ENCODE measurements around the gene PGGHG. TPM values are rescaled to one million over a fixed set of nuclear protein-coding genes. Genes with fewer than 3 reads are reported as not detected.
A peak's percentile ranks its signal among the peaks of the same experiment; 100 is the strongest.

The PGGHG gene
- total and polyA plus RNA-seq, 2 of the 13 experiments (the other 11 are each of a cell fraction or from before 2014, with no cell fraction given), result 5.9 to 14.8 TPM

DNA sequence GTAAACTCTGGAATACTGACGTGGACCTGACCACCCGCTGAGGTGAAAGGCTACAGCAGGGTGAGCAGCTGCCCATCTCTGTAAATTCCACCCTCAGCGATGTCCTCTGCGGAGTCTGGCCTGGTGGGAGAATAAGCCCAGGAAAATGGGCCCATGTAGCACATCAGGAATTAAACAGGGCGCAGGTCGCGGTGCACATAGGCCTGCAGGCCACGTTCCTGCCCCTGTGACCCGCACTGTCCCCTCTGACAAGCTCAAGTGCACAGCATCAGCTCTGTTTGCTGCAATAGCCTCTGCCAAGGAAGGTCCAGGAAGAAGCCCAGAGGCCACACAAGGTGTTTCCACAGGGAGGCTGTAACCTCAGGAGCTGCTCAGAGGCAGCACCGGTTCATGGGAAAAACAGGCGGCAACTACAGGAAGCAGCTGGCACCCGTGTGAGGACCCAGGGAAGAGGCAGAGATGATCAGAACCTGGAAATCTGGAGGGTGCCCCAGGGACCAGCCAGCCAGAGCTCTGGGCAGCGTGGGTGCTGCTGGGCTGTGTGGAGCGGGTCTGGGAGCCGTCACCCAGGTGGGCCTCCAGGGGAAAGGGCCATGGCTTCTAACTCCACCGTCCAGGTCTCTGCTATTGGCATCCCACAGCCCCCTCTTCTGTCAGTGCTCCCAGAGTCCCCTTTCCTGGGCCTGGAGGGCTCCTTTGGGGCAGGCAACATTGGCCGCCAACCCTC, 17.9 kb downstream of the PGGHG start (continued):
- TF ChIP-seq NFKB2 (CRISPR knock-in tag; IDR thresholded peaks at IDR 0.05; ENCODE audit: borderline replicate concordance) (peak; percentile 42; the same call in 1 of the 2 replicates), ZSCAN31 (CRISPR knock-in tag; IDR thresholded peaks at IDR 0.05; ENCODE audit: low read depth) (no peak), ELF1 (CRISPR knock-in tag; IDR thresholded peaks at IDR 0.05) (0 out of 2 replicates have a peak, but pooled peaks have one; percentile 14), MTA3 (CRISPR knock-in tag; IDR thresholded peaks at IDR 0.05) (no peak), ZNF30 (CRISPR knock-in tag; IDR thresholded peaks at IDR 0.05) (no peak), ZFY (CRISPR knock-in tag; IDR thresholded peaks at IDR 0.05) (peak; percentile 35; the same call in 1 of the 2 replicates), PCBP1 (IDR thresholded peaks at IDR 0.05; ENCODE audit: borderline replicate concordance, low read depth, low read length) (no peak), ZBTB33 (CRISPR knock-in tag; IDR thresholded peaks at IDR 0.05) (0 out of 2 replicates have a peak, but pooled peaks have one; percentile 6), RARA (CRISPR knock-in tag; IDR thresholded peaks at IDR 0.05) (peak; percentile 56), HNRNPL (IDR thresholded peaks at IDR 0.05; ENCODE audit: low read depth, low read length) (0 out of 2 replicates have a peak, but pooled peaks have one; percentile 15), ZNF33B (CRISPR knock-in tag; IDR thresholded peaks at IDR 0.05) (no peak), PRPF4 (IDR thresholded peaks at IDR 0.05; ENCODE audit: low read depth, low read length, poor library complexity, severe bottlenecking) (peak; percentile 40), ZFP90 (CRISPR knock-in tag; IDR thresholded peaks at IDR 0.05; ENCODE audit: borderline replicate concordance) (no peak), ZNF460 (CRISPR knock-in tag; IDR thresholded peaks at IDR 0.05; ENCODE audit: borderline replicate concordance) (no peak), CCDC6 (CRISPR knock-in tag; IDR thresholded peaks at IDR 0.05) (no peak), NR2F6 (IDR thresholded peaks at IDR 0.05) (no peak), NR2F6 (CRISPR knock-in tag; IDR thresholded peaks at IDR 0.05) (peak; percentile 24; the same call in 1 of the 2 replicates), ZNF850 (CRISPR knock-in tag; conservative IDR thresholded peaks at IDR 0.05) (no peak), TBX3 (IDR thresholded peaks at IDR 0.05; ENCODE audit: borderline replicate concordance) (no peak), ATF1 (CRISPR knock-in tag; IDR thresholded peaks at IDR 0.05) (no peak), MLX (CRISPR knock-in tag; IDR thresholded peaks at IDR 0.05) (no peak), ZNF564 (CRISPR knock-in tag; IDR thresholded peaks at IDR 0.05) (no peak)
- TF ChIP-seq, protein P1, sequence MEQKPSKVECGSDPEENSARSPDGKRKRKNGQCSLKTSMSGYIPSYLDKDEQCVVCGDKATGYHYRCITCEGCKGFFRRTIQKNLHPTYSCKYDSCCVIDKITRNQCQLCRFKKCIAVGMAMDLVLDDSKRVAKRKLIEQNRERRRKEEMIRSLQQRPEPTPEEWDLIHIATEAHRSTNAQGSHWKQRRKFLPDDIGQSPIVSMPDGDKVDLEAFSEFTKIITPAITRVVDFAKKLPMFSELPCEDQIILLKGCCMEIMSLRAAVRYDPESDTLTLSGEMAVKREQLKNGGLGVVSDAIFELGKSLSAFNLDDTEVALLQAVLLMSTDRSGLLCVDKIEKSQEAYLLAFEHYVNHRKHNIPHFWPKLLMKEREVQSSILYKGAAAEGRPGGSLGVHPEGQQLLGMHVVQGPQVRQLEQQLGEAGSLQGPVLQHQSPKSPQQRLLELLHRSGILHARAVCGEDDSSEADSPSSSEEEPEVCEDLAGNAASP (CRISPR knock-in tag; IDR thresholded peaks at IDR 0.05; ENCODE audit: borderline replicate concordance), result 0 out of 2 replicates have a peak, but pooled peaks have one; percentile 21
